HCT116 (cell line): ENCODE data around the gene ST6GALNAC2. TPM values are rescaled to one million over a fixed set of nuclear protein-coding genes. Genes with fewer than 3 reads are reported as not detected.

ENCODE experiments used
- EGR1 ChIP-seq: IDR thresholded peaks from 2 replicates; pipeline ENCODE4 v1.6.1; 2012; ENCODE audit warnings: low read depth
- REST ChIP-seq: IDR thresholded peaks from 2 replicates; pipeline ENCODE4 v1.6.1; 2012; ENCODE audit warnings: low read depth
- TCF7L2 ChIP-seq: IDR thresholded peaks from 2 replicates; pipeline ENCODE4 v1.7.0; 2011; ENCODE audit warnings: borderline replicate concordance, inconsistent platforms; ENCODE audit not compliant: insufficient read depth, insufficient read length; ENCODE audit errors: extremely low read depth
- YY1 ChIP-seq: IDR thresholded peaks from 2 replicates; pipeline ENCODE4 v1.6.1; 2011; ENCODE audit warnings: low read length, low read depth, moderate library complexity, mild to moderate bottlenecking; ENCODE audit not compliant: insufficient replicate concordance; ENCODE audit errors: extremely low read depth
- ZNF274 ChIP-seq: fragments of 200-500 bp; sonication (Bioruptor generic); IDR thresholded peaks from 2 replicates; pipeline ENCODE4 v1.6.1; 2014; ENCODE audit warnings: mild to moderate bottlenecking, low read depth, low read length, inconsistent platforms
- total RNA-seq: library from RNA; stranded (reverse); gene quantifications from one replicate; pipeline ENCODE4 v1.2.1, GENCODE V29; 2021; ENCODE audit not compliant: unreplicated experiment
- TF ChIP-seq, protein P1 (sequence below), 3 experiments: fragments of 200-600 bp in 1 of 3; sonication (generic) in 1 of 3; IDR thresholded peaks in 2 of 3; conservative IDR thresholded peaks in 1 of 3; 2 replicates each; pipeline ENCODE4 v1.5.1; 2012 to 2017; ENCODE audit warnings: low read depth in 2 of 3, low read length in 2 of 3, antibody characterized with exemption in 1 of 3, borderline replicate concordance in 1 of 3, control low read depth in 1 of 3, mild to moderate bottlenecking in 1 of 3, mixed read lengths in 1 of 3, mixed run types in 1 of 3, moderate library complexity in 1 of 3; ENCODE audit not compliant: insufficient read depth in 1 of 3

Gene ST6GALNAC2
- total RNA-seq, 1 experiment from 2014 or later: 14.7 TPM

DNA sequence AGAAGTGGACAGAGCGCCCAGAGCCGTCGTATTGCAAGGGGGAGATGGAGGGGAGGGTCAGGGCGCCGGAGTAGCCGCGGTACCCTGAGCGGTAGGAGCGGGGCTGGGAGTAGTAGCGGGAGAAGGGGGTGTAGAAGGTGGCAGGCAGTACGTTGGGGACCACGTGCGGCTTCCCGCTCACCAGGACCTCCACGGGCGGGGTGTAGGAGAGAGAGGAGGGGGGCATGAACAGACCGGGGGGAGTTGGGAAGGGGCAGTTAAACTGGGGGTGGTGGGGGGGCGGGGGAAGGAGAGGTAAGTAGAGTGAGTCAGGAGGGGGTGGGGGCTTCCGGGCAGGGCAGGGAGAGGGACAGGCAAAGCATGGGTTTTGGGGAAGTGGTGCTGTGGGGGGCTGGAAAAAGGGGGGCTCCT is 16.8 kb downstream of the ST6GALNAC2 start (continued):
- TF ChIP-seq REST (no peak), ZNF274 (no peak), YY1 (no peak), EGR1 (no peak), TCF7L2 (no peak)
- TF ChIP-seq, protein P1, sequence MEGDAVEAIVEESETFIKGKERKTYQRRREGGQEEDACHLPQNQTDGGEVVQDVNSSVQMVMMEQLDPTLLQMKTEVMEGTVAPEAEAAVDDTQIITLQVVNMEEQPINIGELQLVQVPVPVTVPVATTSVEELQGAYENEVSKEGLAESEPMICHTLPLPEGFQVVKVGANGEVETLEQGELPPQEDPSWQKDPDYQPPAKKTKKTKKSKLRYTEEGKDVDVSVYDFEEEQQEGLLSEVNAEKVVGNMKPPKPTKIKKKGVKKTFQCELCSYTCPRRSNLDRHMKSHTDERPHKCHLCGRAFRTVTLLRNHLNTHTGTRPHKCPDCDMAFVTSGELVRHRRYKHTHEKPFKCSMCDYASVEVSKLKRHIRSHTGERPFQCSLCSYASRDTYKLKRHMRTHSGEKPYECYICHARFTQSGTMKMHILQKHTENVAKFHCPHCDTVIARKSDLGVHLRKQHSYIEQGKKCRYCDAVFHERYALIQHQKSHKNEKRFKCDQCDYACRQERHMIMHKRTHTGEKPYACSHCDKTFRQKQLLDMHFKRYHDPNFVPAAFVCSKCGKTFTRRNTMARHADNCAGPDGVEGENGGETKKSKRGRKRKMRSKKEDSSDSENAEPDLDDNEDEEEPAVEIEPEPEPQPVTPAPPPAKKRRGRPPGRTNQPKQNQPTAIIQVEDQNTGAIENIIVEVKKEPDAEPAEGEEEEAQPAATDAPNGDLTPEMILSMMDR (IDR thresholded peaks at IDR 0.05 in 2 of 3, conservative IDR thresholded peaks at IDR 0.05 in 1 of 3; ENCODE audit: borderline replicate concordance in 1 of 3, insufficient read depth in 1 of 3, low read depth in 2 of 3, low read length in 2 of 3): no peak
